ENCODE measurements around the gene PALD1. TPM values are rescaled to one million over a fixed set of nuclear protein-coding genes. Genes with fewer than 3 reads are reported as not detected.

PALD1 gene
- total and polyA plus RNA-seq, 9 of the 15 experiments (the other 6 are each of a cell fraction or from before 2014, with no cell fraction given): 0.03 to 0.29 (median 0.09) TPM; not detected in 2

DNA sequence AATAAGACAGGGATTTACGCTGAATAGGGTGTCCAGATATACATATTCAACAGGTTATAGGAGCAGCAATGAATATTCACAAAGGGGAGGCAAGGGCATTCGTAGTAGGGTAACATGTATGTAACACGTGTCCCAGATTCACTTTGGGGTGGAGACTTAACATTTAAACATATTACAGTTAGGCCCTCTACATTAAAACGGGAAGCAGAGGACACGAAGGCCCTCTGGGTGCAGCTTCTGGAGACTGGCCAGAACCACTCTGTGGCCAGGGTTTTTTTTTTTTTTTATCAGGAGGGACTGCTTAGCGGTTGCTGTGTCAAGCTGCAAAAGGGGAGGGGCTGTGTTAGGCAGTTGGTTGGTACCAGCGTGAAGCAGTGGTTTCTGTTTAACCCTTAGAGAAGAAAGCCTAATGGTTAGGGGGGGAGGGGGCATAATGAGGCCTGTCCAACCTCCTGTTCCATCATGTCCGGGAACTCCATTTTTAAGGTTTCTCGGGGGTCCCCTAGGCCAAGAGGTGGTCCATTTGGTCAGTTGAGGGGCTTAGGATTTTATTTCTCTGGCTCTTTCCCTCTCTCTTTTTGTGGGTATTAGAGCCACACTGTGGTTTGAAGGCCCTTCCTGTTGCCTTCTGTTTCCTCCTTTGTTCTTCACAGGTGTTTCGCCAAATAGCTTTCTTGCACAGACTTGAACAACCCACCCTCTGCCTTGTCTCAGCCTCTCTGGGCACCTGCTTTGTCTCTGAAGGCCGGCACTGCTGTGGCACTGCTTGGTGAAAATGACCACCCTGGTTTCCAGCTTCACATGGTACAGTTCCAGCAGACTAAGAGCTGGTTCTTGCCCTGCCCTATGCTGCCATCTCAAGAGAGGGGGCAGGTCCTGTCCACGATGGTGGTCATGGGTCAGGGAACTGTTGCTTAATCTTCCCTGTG, 97.6 kb downstream of the PALD1 start (continued):
- TF ChIP-seq, protein P1, sequence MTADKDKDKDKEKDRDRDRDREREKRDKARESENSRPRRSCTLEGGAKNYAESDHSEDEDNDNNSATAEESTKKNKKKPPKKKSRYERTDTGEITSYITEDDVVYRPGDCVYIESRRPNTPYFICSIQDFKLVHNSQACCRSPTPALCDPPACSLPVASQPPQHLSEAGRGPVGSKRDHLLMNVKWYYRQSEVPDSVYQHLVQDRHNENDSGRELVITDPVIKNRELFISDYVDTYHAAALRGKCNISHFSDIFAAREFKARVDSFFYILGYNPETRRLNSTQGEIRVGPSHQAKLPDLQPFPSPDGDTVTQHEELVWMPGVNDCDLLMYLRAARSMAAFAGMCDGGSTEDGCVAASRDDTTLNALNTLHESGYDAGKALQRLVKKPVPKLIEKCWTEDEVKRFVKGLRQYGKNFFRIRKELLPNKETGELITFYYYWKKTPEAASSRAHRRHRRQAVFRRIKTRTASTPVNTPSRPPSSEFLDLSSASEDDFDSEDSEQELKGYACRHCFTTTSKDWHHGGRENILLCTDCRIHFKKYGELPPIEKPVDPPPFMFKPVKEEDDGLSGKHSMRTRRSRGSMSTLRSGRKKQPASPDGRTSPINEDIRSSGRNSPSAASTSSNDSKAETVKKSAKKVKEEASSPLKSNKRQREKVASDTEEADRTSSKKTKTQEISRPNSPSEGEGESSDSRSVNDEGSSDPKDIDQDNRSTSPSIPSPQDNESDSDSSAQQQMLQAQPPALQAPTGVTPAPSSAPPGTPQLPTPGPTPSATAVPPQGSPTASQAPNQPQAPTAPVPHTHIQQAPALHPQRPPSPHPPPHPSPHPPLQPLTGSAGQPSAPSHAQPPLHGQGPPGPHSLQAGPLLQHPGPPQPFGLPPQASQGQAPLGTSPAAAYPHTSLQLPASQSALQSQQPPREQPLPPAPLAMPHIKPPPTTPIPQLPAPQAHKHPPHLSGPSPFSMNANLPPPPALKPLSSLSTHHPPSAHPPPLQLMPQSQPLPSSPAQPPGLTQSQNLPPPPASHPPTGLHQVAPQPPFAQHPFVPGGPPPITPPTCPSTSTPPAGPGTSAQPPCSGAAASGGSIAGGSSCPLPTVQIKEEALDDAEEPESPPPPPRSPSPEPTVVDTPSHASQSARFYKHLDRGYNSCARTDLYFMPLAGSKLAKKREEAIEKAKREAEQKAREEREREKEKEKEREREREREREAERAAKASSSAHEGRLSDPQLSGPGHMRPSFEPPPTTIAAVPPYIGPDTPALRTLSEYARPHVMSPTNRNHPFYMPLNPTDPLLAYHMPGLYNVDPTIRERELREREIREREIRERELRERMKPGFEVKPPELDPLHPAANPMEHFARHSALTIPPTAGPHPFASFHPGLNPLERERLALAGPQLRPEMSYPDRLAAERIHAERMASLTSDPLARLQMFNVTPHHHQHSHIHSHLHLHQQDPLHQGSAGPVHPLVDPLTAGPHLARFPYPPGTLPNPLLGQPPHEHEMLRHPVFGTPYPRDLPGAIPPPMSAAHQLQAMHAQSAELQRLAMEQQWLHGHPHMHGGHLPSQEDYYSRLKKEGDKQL (CRISPR knock-in tag; IDR thresholded peaks at IDR 0.05; ENCODE audit: borderline replicate concordance): no peak
- TF ChIP-seq NFIX (CRISPR knock-in tag; IDR thresholded peaks at IDR 0.05; ENCODE audit: low read depth) (no peak), CBX8 (IDR thresholded peaks at IDR 0.05; ENCODE audit: borderline replicate concordance, extremely low read depth, low read depth, low read length, poor library complexity, severe bottlenecking) (no peak), NR2C2 (CRISPR knock-in tag; IDR thresholded peaks at IDR 0.05) (no peak), NR2C2 (tag; IDR thresholded peaks at IDR 0.05) (peak; percentile 71), KDM4B (IDR thresholded peaks at IDR 0.05; ENCODE audit: borderline replicate concordance in 2 of 2, low read depth in 1 of 2) (no peak), ZNF764 (CRISPR knock-in tag; IDR thresholded peaks at IDR 0.05; ENCODE audit: low read depth) (no peak), ARHGAP35 (IDR thresholded peaks at IDR 0.05; ENCODE audit: partially characterized antibody) (no peak), BACH1 (tag; IDR thresholded peaks at IDR 0.05) (peak; percentile 57; the same call in 1 of the 2 replicates), KAT7 (CRISPR knock-in tag; IDR thresholded peaks at IDR 0.05; ENCODE audit: borderline replicate concordance) (peak; percentile 53), SAFB2 (IDR thresholded peaks at IDR 0.05; ENCODE audit: borderline replicate concordance, low read depth, low read length, severe bottlenecking) (no peak)
- TF ChIP-seq, protein P2, sequence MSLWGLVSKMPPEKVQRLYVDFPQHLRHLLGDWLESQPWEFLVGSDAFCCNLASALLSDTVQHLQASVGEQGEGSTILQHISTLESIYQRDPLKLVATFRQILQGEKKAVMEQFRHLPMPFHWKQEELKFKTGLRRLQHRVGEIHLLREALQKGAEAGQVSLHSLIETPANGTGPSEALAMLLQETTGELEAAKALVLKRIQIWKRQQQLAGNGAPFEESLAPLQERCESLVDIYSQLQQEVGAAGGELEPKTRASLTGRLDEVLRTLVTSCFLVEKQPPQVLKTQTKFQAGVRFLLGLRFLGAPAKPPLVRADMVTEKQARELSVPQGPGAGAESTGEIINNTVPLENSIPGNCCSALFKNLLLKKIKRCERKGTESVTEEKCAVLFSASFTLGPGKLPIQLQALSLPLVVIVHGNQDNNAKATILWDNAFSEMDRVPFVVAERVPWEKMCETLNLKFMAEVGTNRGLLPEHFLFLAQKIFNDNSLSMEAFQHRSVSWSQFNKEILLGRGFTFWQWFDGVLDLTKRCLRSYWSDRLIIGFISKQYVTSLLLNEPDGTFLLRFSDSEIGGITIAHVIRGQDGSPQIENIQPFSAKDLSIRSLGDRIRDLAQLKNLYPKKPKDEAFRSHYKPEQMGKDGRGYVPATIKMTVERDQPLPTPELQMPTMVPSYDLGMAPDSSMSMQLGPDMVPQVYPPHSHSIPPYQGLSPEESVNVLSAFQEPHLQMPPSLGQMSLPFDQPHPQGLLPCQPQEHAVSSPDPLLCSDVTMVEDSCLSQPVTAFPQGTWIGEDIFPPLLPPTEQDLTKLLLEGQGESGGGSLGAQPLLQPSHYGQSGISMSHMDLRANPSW (CRISPR knock-in tag; IDR thresholded peaks at IDR 0.05): no peak
- TF ChIP-seq, protein P3, sequence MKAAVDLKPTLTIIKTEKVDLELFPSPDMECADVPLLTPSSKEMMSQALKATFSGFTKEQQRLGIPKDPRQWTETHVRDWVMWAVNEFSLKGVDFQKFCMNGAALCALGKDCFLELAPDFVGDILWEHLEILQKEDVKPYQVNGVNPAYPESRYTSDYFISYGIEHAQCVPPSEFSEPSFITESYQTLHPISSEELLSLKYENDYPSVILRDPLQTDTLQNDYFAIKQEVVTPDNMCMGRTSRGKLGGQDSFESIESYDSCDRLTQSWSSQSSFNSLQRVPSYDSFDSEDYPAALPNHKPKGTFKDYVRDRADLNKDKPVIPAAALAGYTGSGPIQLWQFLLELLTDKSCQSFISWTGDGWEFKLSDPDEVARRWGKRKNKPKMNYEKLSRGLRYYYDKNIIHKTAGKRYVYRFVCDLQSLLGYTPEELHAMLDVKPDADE (conservative IDR thresholded peaks at IDR 0.05; ENCODE audit: control insufficient read depth, low read depth, low read length): 0 out of 2 replicates have a peak, but pooled peaks have one; percentile 45
